HG02678 (cell line): ENCODE data around the gene TBCEL.
"Not testable (repeated sequence)": the region's sequence is repeated elsewhere in the genome, so short reads cannot be mapped to it uniquely, and the experiment has no call there.

ENCODE experiments used
- ATAC-seq: cut with Tn5 transposase; IDR thresholded peaks from one replicate; pipeline ENCODE4 v1.9.1; 2021; ENCODE audit warnings: mild to moderate bottlenecking, moderate library complexity; ENCODE audit not compliant: unreplicated experiment

The TBCEL gene

GRCh38 chr11:121023848-121024751, at the start of gene TBCEL:
TBCEL (plus strand) TSS chr11:121024102; CDS start chr11:121045691, 21,589 bp downstream.
- peak; percentile 97 for ATAC-seq

- ATAC-seq = no peak
Observed at GRCh38 chr11:120974466-120974865, 49.4 kb upstream of the TBCEL start.

- ATAC-seq = no peak
Observed at GRCh38 chr11:120974965-120975364, 48.9 kb upstream of the TBCEL start.

GRCh38 chr11:120977266-120978137, 46.4 kb upstream of the TBCEL start:
- ATAC-seq = no peak

GRCh38 chr11:120978701-120979100, 45.2 kb upstream of the TBCEL start:
- no peak for ATAC-seq

GRCh38 chr11:120985718-120986569, 38.0 kb upstream of the TBCEL start:
- peak; percentile 60 for ATAC-seq

- no peak for ATAC-seq
Observed at GRCh38 chr11:120988603-120989002, 35.3 kb upstream of the TBCEL start.

- no peak for ATAC-seq
Observed at GRCh38 chr11:120991830-120992686, 31.8 kb upstream of the TBCEL start.

GRCh38 chr11:120994091-120994859, 29.6 kb upstream of the TBCEL start:
- no peak for ATAC-seq

GRCh38 chr11:120995184-120995583, 28.7 kb upstream of the TBCEL start:
- no peak for ATAC-seq

- no peak for ATAC-seq
Observed at GRCh38 chr11:120996973-120997372, 26.9 kb upstream of the TBCEL start.

- ATAC-seq = no peak
Observed at GRCh38 chr11:120998581-120998980, 25.3 kb upstream of the TBCEL start.

- no peak for ATAC-seq
Observed at GRCh38 chr11:121004206-121004840, 19.6 kb upstream of the TBCEL start.

- ATAC-seq = no peak
Observed at GRCh38 chr11:121006922-121007321, 17.0 kb upstream of the TBCEL start.

- no peak for ATAC-seq
Observed at GRCh38 chr11:121008551-121008950, 15.4 kb upstream of the TBCEL start.

- no peak for ATAC-seq
Observed at GRCh38 chr11:121012091-121012490, 11.8 kb upstream of the TBCEL start.

GRCh38 chr11:121018746-121019145, 5.2 kb upstream of the TBCEL start:
- ATAC-seq = no peak

- ATAC-seq = not testable (repeated sequence)
Observed at GRCh38 chr11:121021718-121022117, 2.2 kb upstream of the TBCEL start.

- no peak for ATAC-seq
Observed at GRCh38 chr11:121024989-121025388, 1.1 kb downstream of the TBCEL start.
